PC-9 (cell line): Measurements from ENCODE around the gene CRTC3.

ENCODE experiments used
- CTCF ChIP-seq: fragments of 200-600 bp; sonication (generic); conservative IDR thresholded peaks from 2 replicates; pipeline ENCODE4 v1.6.1; 2017; ENCODE audit warnings: mixed run types, antibody characterized with exemption, mild to moderate bottlenecking, moderate library complexity
- EZH2 ChIP-seq: fragments of 200-600 bp; sonication (generic); IDR thresholded peaks from 2 replicates; pipeline ENCODE4 v1.8.0; 2017; ENCODE audit warnings: antibody characterized with exemption, low read depth

- TF ChIP-seq CTCF (no peak), EZH2 (no peak)
Observed at GRCh38 chr15:90637693-90638092, 108.0 kb downstream of the CRTC3 start.
